ENCODE data around the gene PCSK9.
"Not testable (repeated sequence)": the region's sequence is repeated elsewhere in the genome, so short reads cannot be mapped to it uniquely, and the experiment has no call there.

Gene PCSK9

DNA sequence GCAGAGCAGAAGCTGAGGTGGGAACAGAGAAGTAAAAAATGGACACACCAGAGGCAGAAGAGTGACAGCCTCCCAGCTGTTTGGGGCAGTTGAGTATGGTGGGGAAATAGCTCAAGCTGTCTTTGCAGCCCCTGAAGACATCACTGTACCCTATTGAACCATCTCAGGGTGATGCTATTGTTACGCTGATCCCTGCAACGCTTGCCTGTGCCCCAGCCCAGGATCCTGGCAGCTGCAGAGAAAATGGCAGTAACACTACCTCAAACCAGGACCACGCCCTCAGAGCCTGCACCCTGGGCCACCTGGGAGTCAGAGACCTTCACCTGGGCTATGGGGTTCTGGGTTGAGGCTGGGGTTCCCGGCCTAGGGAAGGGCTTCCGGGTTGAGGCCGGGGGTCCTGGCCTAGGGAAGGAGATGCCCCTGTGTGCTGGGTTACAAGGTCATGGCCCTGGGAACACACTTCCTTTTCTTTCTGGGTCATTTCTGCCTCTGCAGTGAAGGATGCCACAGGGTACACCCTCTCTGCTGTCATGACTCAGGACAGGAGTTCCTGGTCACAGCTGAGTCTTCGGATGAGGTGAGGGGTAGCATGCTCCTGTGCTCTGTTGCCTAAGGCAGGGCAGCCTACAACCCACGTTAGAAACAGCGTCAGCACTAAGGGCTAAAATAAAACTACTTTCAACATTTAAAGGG lies 29.0 kb upstream of the PCSK9 start:
- no peak for DNase-seq

- no peak for DNase-seq
Measured at GRCh38 chr1:55010887-55011217, 28.5 kb upstream of the PCSK9 start.

DNA sequence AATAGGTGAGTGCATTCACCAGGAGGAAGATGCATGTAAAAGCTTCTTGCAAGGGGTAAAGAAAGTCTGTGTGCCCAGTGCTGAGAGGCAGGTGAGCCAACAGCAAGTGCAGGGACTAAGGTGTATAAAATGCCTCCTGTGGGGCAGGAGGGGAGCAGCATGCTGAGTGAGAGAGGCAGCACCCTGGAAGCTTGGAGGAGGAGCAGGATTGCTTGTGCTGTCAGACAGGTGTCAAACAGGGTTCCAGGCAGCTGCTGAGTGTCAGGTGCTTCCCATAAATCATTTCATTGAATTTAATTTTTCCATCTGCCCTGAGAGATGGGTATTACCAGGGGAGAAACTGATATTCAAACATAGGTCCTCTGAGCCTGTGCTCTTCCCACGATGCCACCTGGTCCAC lies 26.7 kb upstream of the PCSK9 start:
- DNase-seq, result no peak

- DNase-seq, result no peak
Measured at GRCh38 chr1:55015123-55015522, 24.2 kb upstream of the PCSK9 start.

DNA sequence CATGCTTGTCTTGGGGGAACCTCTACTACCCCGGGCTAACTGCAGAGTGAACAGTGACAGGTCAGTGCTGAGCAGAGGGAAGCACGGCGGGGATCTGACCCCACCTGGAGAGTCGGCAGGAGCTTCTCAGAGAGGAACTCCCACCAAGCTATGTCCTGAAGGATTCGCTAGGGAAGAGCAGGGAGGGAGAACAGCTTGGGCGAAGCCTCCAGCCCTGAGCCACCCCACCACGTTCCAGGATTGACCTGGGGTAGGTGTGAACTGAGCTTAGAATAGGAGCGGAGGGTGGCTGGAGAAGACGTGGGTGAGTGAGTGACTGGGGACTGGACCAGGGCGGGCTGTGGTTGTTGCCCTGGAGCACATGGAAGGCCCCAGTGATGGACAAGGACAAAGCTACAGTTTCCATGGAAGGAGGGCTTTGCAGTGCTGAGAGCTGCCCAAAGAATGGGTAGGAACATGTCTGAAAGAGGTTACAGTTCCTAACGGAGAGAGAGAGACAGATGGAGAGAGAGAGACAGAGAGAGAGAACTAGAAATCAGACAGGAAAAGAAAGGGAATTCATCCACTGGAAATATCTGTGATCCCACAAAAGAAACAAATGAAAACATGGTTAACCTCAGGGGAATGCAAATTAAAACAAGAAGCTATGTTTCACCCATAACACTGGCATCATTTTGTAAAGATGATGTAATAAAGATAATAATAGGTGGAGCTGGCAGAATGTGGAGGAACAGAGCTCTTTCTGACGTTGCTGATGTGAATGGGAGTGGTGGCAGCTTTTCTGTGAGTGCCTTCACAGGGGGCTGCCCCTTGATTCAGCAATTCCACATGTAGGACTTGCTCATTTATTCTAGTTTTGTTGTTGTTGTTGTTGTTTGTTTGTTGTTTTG lies 23.4 kb upstream of the PCSK9 start:
- no peak for DNase-seq

GRCh38 chr1:55018395-55018794 lies 21.0 kb upstream of the PCSK9 start:
- no peak for DNase-seq

GRCh38 chr1:55021942-55022546 lies 17.3 kb upstream of the PCSK9 start:
- peak; percentile 77 for DNase-seq

GRCh38 chr1:55024163-55024562 lies 15.2 kb upstream of the PCSK9 start:
- not testable (repeated sequence) for DNase-seq

DNA sequence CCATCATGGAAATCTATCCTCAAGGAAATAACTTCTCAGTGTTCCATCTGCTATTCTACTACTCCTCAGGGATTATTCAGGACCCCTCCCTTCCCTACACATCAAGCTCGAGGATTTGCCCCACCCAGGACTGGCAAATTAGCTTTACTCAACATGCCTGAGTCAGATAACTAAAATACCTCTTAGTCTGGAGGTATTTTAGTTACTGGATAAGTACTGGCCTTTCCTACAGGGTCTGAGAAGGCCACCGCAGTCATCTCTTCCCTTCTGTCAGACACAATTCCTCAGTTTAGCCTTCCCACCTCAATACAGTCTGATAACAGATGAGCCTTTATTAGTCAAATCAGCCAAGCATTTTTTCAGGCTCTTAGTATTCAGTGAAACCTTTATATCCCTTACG lies 12.7 kb upstream of the PCSK9 start:
- DNase-seq, result not testable (repeated sequence)

- DNase-seq, result not testable (repeated sequence)
Measured at GRCh38 chr1:55031098-55031497, 8.2 kb upstream of the PCSK9 start.

DNA sequence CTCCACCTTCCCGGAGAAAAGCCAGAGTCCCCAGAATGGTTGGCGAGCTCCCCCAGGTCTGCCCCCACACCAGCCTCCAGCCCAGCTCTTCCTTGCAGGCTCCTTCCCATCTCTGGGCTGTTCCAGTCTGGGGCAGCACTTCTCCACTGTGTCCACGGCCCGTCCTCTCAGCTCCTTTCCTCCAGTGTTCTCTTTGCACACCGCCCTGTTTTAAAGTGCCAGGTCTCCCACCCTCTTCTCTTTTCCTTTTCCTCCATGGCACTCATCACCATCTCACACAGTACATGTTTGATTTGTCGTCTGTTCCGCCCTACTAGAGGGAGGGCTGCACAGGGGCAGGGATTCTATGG lies 6.1 kb upstream of the PCSK9 start:
- DNase-seq, result no peak

DNA sequence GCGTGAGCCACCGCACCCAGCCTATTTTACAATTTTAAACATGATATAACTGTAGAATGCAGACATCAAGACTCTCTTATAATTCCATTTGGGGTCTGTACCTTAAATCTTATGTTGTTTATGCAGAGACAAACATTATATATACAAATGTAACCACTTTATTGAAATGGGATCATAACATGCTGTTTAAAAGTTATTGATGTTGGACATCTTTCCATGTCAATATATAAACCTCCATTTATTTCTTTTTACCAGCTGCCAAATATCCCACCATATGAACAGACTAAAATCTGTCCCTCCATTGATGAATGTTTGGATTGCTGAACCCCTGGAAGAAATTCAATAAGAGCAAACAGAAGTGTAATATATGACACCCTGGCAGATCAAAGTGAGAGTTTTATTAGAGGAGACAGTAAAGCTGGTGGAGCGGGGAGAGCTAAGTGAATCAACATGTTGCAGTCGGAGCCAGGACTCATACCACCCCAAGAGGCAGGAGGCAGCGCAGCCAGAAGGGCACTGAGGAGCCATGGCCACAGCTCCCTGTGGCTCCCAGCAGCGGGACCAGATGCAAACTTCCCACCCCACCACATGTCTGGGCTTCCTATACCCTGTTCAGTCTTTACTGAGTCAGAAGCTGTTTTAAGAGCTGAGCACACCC lies 4.7 kb upstream of the PCSK9 start:
- no peak for DNase-seq

DNA sequence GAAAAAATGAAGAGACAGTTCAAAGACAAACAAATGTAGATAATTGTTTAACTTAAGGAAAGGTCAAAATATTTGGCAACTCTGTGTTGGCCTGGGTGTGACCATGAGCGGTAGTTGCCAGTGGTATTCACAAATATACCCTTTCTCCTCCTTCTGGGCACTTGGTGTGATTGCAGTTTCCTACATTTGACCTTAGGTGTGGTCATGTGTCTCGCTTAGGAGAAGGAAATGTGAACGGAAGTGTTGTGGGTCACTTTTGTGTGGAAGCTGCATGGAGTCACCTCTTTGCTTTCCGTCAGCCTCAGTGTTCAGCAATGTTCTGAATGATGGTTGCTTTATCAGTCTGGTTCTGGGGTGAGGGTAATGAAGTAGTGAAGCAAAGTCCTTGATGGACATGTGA lies 3.4 kb upstream of the PCSK9 start:
- no peak for DNase-seq

GRCh38 chr1:55037733-55038551 lies 1.4 kb upstream of the PCSK9 start:
- peak; percentile 12 for DNase-seq

DNA sequence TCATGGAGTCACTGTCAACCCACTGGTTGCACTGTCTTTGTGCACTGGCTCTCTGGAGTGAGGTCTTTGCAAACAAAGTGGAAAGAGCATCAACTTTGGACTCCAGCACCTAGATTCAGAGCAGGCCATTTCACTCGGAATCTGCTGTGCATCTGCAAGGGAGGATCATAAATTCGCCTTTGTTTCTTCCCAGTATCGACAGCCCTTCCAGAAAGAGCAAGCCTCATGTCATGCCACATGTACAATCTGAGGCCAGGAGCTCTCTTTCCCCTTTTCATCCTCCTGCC lies 853 bp upstream of the PCSK9 start:
- DNase-seq, result no peak

DNA sequence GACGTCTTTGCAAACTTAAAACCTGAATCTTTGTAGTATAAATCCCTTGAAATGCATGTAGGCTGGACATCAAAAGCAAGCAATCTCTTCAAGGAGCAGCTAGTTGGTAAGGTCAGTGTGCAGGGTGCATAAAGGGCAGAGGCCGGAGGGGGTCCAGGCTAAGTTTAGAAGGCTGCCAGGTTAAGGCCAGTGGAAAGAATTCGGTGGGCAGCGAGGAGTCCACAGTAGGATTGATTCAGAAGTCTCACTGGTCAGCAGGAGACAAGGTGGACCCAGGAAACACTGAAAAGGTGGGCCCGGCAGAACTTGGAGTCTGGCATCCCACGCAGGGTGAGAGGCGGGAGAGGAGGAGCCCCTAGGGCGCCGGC lies 390 bp upstream of the PCSK9 start:
- DNase-seq, result no peak

GRCh38 chr1:55040083-55040932 lies 960 bp downstream of the PCSK9 start:
- peak; percentile 46 for DNase-seq

- no peak for DNase-seq
Measured at GRCh38 chr1:55040933-55041494, 1.7 kb downstream of the PCSK9 start.

DNA sequence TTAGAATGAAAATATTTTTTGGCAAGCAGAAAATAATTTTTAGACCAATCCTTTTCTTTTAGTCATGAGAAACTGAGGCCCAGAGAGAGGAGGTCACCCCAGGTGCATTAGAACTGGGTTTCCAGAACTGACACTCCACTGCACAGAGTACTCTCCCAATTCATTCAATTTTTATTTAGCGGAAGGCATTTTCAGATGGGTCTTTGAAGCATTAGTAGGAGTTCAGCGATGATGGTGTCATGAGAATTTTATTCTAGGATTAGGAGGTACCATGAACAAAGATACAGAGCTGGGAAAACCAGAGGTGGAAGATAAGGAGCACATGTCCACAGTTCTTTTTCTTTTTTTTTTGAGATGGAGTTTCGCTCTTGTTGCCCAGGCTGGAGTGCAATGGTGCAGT lies 2.3 kb downstream of the PCSK9 start:
- DNase-seq, result no peak

- no peak for DNase-seq
Measured at GRCh38 chr1:55043011-55043410, 3.7 kb downstream of the PCSK9 start.

GRCh38 chr1:55043726-55044125 lies 4.4 kb downstream of the PCSK9 start:
- no peak for DNase-seq
